HepG2 (cell line): ENCODE results near the gene VPS9D1. TPM values are rescaled to one million over a fixed set of nuclear protein-coding genes. Genes with fewer than 3 reads are reported as not detected.

Experiments used
- CCAR2 ChIP-seq: fragments of 200-400 bp; formaldehyde crosslinking; optimal IDR thresholded peaks from 2 replicates; pipeline ENCODE3; 2018; ENCODE audit warnings: low read depth, mild to moderate bottlenecking, low read length, moderate library complexity
- CHCHD3 ChIP-seq: sonication (generic); formaldehyde crosslinking; IDR thresholded peaks from 2 replicates; pipeline ENCODE4 v1.8.0; 2022; ENCODE audit warnings: mild to moderate bottlenecking, missing genetic modification reagents, moderate library complexity
- DNMT1 ChIP-seq: sonication (generic); formaldehyde crosslinking; IDR thresholded peaks from 2 replicates; pipeline ENCODE4 v1.5.1; 2020; ENCODE audit warnings: mild to moderate bottlenecking, missing genetic modification reagents
- HMGXB4 ChIP-seq, 2 experiments: sonication (generic) in 1 of 2; formaldehyde crosslinking in 1 of 2; IDR thresholded peaks; 2 replicates each; pipeline versions ENCODE4 v1.4.0 to v1.6.1; 2018 to 2020; ENCODE audit warnings: missing genetic modification reagents in 2 of 2, borderline replicate concordance in 1 of 2, low read depth in 1 of 2, mild to moderate bottlenecking in 1 of 2, missing biosample characterization in 1 of 2
- MAZ ChIP-seq, 2 experiments: sonication (generic) in 1 of 2; formaldehyde crosslinking in 1 of 2; IDR thresholded peaks; 2 replicates each; pipeline versions ENCODE4 v1.5.0 to v1.6.1; 2012 to 2020; ENCODE audit warnings: low read depth in 2 of 2, mild to moderate bottlenecking in 2 of 2, borderline replicate concordance in 1 of 2, improper control_type of control experiment in 1 of 2, low read length in 1 of 2, missing genetic modification reagents in 1 of 2, moderate library complexity in 1 of 2
- MEIS2 ChIP-seq: sonication (generic); formaldehyde crosslinking; IDR thresholded peaks from 2 replicates; pipeline ENCODE4 v1.9.0; 2021; ENCODE audit warnings: mild to moderate bottlenecking, missing genetic modification reagents
- MYC ChIP-seq: sonication (generic); formaldehyde crosslinking; IDR thresholded peaks from 2 replicates; pipeline ENCODE4 v1.9.0; 2021; ENCODE audit warnings: missing genetic modification reagents, borderline replicate concordance
- NR2F6 ChIP-seq, 2 experiments: IDR thresholded peaks; 2 replicates each; pipeline ENCODE4 v1.6.1; 2016; ENCODE audit warnings: antibody characterized with exemption in 1 of 2, mild to moderate bottlenecking in 1 of 2
- RBM22 ChIP-seq: fragments of 200-400 bp; formaldehyde crosslinking; optimal IDR thresholded peaks from 2 replicates; pipeline ENCODE3; 2017; ENCODE audit warnings: mild to moderate bottlenecking, low read length, moderate library complexity
- RFX3 ChIP-seq: IDR thresholded peaks from 2 replicates; pipeline ENCODE4 v1.6.1; 2016; ENCODE audit warnings: missing biosample characterization, missing genetic modification reagents
- SALL2 ChIP-seq: sonication (generic); formaldehyde crosslinking; IDR thresholded peaks from 2 replicates; pipeline ENCODE4 v1.8.1; 2023; ENCODE audit warnings: mild to moderate bottlenecking, missing genetic modification reagents, inconsistent platforms
- SETDB1 ChIP-seq: sonication (generic); formaldehyde crosslinking; IDR thresholded peaks from 2 replicates; pipeline ENCODE4 v1.5.1; 2020; ENCODE audit warnings: missing genetic modification reagents, mild to moderate bottlenecking, borderline replicate concordance
- SIN3A ChIP-seq: IDR thresholded peaks from 2 replicates; pipeline ENCODE4 v1.6.1; 2011; ENCODE audit warnings: low read depth, mild to moderate bottlenecking, control low read depth, low read length, borderline replicate concordance
- ZFP90 ChIP-seq: sonication (generic); formaldehyde crosslinking; IDR thresholded peaks from 2 replicates; pipeline ENCODE4 v1.8.0; 2022; ENCODE audit warnings: missing genetic modification reagents, mild to moderate bottlenecking, inconsistent platforms, borderline replicate concordance
- ZNF20 ChIP-seq: sonication (generic); formaldehyde crosslinking; IDR thresholded peaks from 2 replicates; pipeline ENCODE4 v1.4.0; 2020; ENCODE audit warnings: mild to moderate bottlenecking, moderate library complexity, missing genetic modification reagents
- ZNF280B ChIP-seq: sonication (generic); formaldehyde crosslinking; IDR thresholded peaks from 2 replicates; pipeline ENCODE4 v1.5.0; 2020; ENCODE audit warnings: missing genetic modification reagents, mild to moderate bottlenecking, borderline replicate concordance
- ZNF552 ChIP-seq: sonication (generic); formaldehyde crosslinking; IDR thresholded peaks from 2 replicates; pipeline ENCODE4 v1.9.0; 2022; ENCODE audit warnings: missing genetic modification reagents, mild to moderate bottlenecking, borderline replicate concordance
- ZNF687 ChIP-seq: sonication (generic); formaldehyde crosslinking; IDR thresholded peaks from 2 replicates; pipeline ENCODE4 v1.5.1; 2020; ENCODE audit warnings: mild to moderate bottlenecking, missing genetic modification reagents, moderate library complexity
- ZNF768 ChIP-seq: sonication (generic); formaldehyde crosslinking; IDR thresholded peaks from 2 replicates; pipeline ENCODE4 v1.4.0; 2020; ENCODE audit warnings: missing genetic modification reagents
- ZNF792 ChIP-seq: IDR thresholded peaks from 2 replicates; pipeline ENCODE4 v1.6.1; 2016
- ZNF841 ChIP-seq: sonication (generic); formaldehyde crosslinking; IDR thresholded peaks from 2 replicates; pipeline ENCODE4 v1.8.1; 2023; ENCODE audit warnings: missing genetic modification reagents, borderline replicate concordance
- ZNF850 ChIP-seq: sonication (generic); formaldehyde crosslinking; conservative IDR thresholded peaks from 2 replicates; pipeline ENCODE4 v1.9.0; 2021; ENCODE audit warnings: mild to moderate bottlenecking, missing genetic modification reagents
- polyA plus RNA-seq, 8 experiments: library from polyadenylated mRNA; depleted of rRNA in 3 of 8; stranded (reverse) in 7 of 8; unstranded in 1 of 8; fragments of >200 nt; fragmentation: Illumina TruSeq in 4 of 8; extraction: Trizol in 4 of 8; gene quantifications; 2 replicates each; pipeline versions ENCODE4 v1.2.1 to v1.2.3, GENCODE V29; 2011 to 2016; ENCODE audit warnings: low read depth in 4 of 8, missing spikeins in 1 of 8, mixed read lengths in 1 of 8; ENCODE audit not compliant: insufficient read depth in 1 of 8
- total RNA-seq, 5 experiments: library from RNA; depleted of rRNA; stranded (reverse); fragments of >200 nt; fragmentation: Illumina TruSeq; extraction: Trizol; gene quantifications; 2 replicates each; pipeline ENCODE4 v1.2.3, GENCODE V29; 2016; ENCODE audit warnings: low read depth in 1 of 5

The VPS9D1 gene
- total and polyA plus RNA-seq, 2 of the 13 experiments (the other 11 are each of a cell fraction or from before 2014, with no cell fraction given): 10.1 to 13.2 TPM

- TF ChIP-seq ZNF20 (CRISPR knock-in tag) (no peak), ZNF841 (no peak), ZFP90 (CRISPR knock-in tag) (no peak), DNMT1 (CRISPR knock-in tag) (no peak), ZNF280B (CRISPR knock-in tag) (0 out of 2 replicates have a peak, but pooled peaks have one; percentile 28), ZNF792 (no peak), SETDB1 (CRISPR knock-in tag) (no peak), MEIS2 (CRISPR knock-in tag) (no peak), NR2F6 (IDR thresholded peaks at IDR 0.05) (peak; percentile 61), NR2F6 (CRISPR knock-in tag; IDR thresholded peaks at IDR 0.05) (peak; percentile 81), CHCHD3 (CRISPR knock-in tag) (no peak), CCAR2 (no peak), HMGXB4 (CRISPR knock-in tag; IDR thresholded peaks at IDR 0.05; ENCODE audit: borderline replicate concordance in 1 of 2, low read depth in 1 of 2) (no peak), RFX3 (no peak), MAZ (IDR thresholded peaks at IDR 0.05; ENCODE audit: borderline replicate concordance, low read depth, low read length) (peak; percentile 99), MAZ (CRISPR knock-in tag; IDR thresholded peaks at IDR 0.05; ENCODE audit: low read depth) (no peak), SIN3A (no peak), MYC (CRISPR knock-in tag) (0 out of 2 replicates have a peak, but pooled peaks have one; percentile 10), RBM22 (no peak), SALL2 (no peak), ZNF687 (CRISPR knock-in tag) (peak; percentile 67), ZNF850 (no peak), ZNF552 (CRISPR knock-in tag) (peak; percentile 57; the same call in 1 of the 2 replicates), ZNF768 (CRISPR knock-in tag) (0 out of 2 replicates have a peak, but pooled peaks have one; percentile 14)
Measured at GRCh38 chr16:89691986-89692569, 28.6 kb downstream of the VPS9D1 start (continued).
